DND-41 (cell line): ENCODE data around the gene GPR17.

ENCODE experiments used
- ATAC-seq: fragments of 200-7000 bp; cut with Tn5 transposase; 3 replicates; pipeline ENCODE4 v1.9.1; 2021; ENCODE audit warnings: low read depth; ENCODE audit not compliant: insufficient read depth
- DNase-seq: peaks from one replicate; pipeline ENCODE4 v3.0.0-alpha.2; 2020
- H2AFZ ChIP-seq: 2 replicates; pipeline ENCODE4 v1.6.0; 2012; ENCODE audit warnings: low read depth, low read length
- H3K27ac ChIP-seq: 2 replicates; pipeline ENCODE4 v1.5.1; 2012; ENCODE audit warnings: low read length, inconsistent platforms
- H3K27me3 ChIP-seq: fragments of 200-600 bp; sonication (generic); 2 replicates; pipeline ENCODE4 v1.6.0; 2012; ENCODE audit warnings: low read length, mild to moderate bottlenecking, inconsistent platforms; ENCODE audit not compliant: insufficient read depth, poor library complexity
- H3K36me3 ChIP-seq: 2 replicates; pipeline ENCODE4 v1.5.1; 2012; ENCODE audit warnings: low read length, inconsistent platforms; ENCODE audit not compliant: insufficient read depth
- H3K4me1 ChIP-seq: 2 replicates; pipeline ENCODE4 v1.5.1; 2012; ENCODE audit warnings: mild to moderate bottlenecking, low read length; ENCODE audit not compliant: insufficient read depth
- H3K4me2 ChIP-seq: 2 replicates; pipeline ENCODE4 v1.6.0; 2012; ENCODE audit warnings: mild to moderate bottlenecking, moderate library complexity, low read length, inconsistent platforms; ENCODE audit not compliant: insufficient read depth
- H3K4me3 ChIP-seq, 2 experiments: fragments of 200-600 bp in 1 of 2; shearing (Covaris generic) in 1 of 2; 2 replicates each; pipeline ENCODE4 v1.5.1; 2012 to 2016; ENCODE audit warnings: inconsistent platforms in 2 of 2, low read length in 2 of 2, mild to moderate bottlenecking in 2 of 2, low read depth in 1 of 2, moderate library complexity in 1 of 2
- H3K79me2 ChIP-seq: 2 replicates; pipeline ENCODE4 v1.6.0; 2012; ENCODE audit warnings: low read length, inconsistent platforms; ENCODE audit not compliant: insufficient read depth
- H3K9ac ChIP-seq: 2 replicates; pipeline ENCODE4 v1.6.0; 2012; ENCODE audit warnings: low read depth, mild to moderate bottlenecking, inconsistent platforms, low read length, moderate library complexity
- H3K9me3 ChIP-seq: 2 replicates; pipeline ENCODE4 v1.5.1; 2012; ENCODE audit warnings: low read length, moderate library complexity, mild to moderate bottlenecking, inconsistent platforms; ENCODE audit not compliant: insufficient read depth, severe bottlenecking
- H4K20me1 ChIP-seq: 2 replicates; pipeline ENCODE4 v1.6.0; 2012; ENCODE audit warnings: low read length; ENCODE audit not compliant: insufficient read depth
- EZH2 ChIP-seq: IDR thresholded peaks from 3 replicates; pipeline ENCODE4 v1.6.1; 2012; ENCODE audit warnings: borderline replicate concordance, low read depth, mild to moderate bottlenecking, moderate library complexity, low read length, inconsistent platforms; ENCODE audit not compliant: severe bottlenecking
- TF ChIP-seq, protein P1 (sequence below): IDR thresholded peaks from 2 replicates; pipeline ENCODE4 v1.5.1; 2012; ENCODE audit warnings: borderline replicate concordance, low read length, moderate library complexity, mild to moderate bottlenecking; ENCODE audit not compliant: poor library complexity, severe bottlenecking; ENCODE audit errors: extremely low read depth

GPR17 gene

DNA sequence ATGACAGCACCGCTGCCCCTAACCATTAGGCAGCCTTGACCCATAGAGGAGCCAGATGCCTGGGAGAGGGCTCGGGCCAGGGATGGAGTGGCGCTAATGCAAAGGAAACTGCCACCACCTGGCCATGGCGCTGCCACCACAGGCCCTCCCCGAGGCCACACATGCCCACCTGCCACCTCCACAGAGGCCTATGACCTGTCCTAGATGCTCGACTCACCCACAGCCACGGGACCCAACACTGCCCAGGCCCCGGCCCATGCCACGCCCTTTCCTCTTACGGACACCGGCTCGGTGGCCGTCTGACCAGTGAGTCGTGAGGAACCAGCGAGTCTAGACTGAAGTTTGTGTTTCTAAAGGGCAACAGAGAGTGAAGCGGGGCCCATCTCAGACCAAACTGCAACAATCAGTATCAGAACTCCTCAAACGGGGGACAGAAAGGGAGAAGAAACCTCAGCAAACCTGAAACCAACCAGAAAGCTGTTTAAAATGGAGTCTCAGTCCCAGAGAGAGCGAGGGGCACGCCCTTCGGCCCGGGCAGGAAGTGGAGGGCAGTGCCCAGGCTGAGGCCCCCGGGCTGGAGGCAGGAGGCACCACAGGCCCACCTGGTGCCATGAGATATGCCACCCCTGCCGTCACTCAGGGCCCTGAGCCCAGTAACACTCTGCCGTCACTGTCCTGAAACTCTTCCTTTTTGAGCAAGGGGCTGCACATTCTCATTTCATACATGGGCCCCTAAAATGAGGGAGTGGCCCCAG is 711 bp downstream of the GPR17 start:
- no peak overlapping the region for H2AFZ ChIP-seq
- no peak for DNase-seq
- peak overlapping the region; percentile 32 for H3K9ac ChIP-seq
- peaks cover 74% of the 10 kb centered on the region for H3K4me1 ChIP-seq
- H3K79me2 ChIP-seq, result peaks cover 4% of the 10 kb centered on the region
- ATAC-seq, result no peak
- H4K20me1 ChIP-seq, result no peaks in the 10 kb centered on the region
- no peaks in the 10 kb centered on the region for H3K9me3 ChIP-seq
- peak overlapping the region; percentile 71 for H3K27ac ChIP-seq
- H3K27me3 ChIP-seq, result no peaks in the 10 kb centered on the region
- H3K36me3 ChIP-seq, result no peaks in the 10 kb centered on the region; the same call in 1 of the 2 replicates
- no peak overlapping the region for H3K4me2 ChIP-seq
- TF ChIP-seq EZH2, result no peak
- TF ChIP-seq, protein P1, sequence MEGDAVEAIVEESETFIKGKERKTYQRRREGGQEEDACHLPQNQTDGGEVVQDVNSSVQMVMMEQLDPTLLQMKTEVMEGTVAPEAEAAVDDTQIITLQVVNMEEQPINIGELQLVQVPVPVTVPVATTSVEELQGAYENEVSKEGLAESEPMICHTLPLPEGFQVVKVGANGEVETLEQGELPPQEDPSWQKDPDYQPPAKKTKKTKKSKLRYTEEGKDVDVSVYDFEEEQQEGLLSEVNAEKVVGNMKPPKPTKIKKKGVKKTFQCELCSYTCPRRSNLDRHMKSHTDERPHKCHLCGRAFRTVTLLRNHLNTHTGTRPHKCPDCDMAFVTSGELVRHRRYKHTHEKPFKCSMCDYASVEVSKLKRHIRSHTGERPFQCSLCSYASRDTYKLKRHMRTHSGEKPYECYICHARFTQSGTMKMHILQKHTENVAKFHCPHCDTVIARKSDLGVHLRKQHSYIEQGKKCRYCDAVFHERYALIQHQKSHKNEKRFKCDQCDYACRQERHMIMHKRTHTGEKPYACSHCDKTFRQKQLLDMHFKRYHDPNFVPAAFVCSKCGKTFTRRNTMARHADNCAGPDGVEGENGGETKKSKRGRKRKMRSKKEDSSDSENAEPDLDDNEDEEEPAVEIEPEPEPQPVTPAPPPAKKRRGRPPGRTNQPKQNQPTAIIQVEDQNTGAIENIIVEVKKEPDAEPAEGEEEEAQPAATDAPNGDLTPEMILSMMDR, result no peak
- H3K4me3 ChIP-seq, result no peak overlapping the region

DNA sequence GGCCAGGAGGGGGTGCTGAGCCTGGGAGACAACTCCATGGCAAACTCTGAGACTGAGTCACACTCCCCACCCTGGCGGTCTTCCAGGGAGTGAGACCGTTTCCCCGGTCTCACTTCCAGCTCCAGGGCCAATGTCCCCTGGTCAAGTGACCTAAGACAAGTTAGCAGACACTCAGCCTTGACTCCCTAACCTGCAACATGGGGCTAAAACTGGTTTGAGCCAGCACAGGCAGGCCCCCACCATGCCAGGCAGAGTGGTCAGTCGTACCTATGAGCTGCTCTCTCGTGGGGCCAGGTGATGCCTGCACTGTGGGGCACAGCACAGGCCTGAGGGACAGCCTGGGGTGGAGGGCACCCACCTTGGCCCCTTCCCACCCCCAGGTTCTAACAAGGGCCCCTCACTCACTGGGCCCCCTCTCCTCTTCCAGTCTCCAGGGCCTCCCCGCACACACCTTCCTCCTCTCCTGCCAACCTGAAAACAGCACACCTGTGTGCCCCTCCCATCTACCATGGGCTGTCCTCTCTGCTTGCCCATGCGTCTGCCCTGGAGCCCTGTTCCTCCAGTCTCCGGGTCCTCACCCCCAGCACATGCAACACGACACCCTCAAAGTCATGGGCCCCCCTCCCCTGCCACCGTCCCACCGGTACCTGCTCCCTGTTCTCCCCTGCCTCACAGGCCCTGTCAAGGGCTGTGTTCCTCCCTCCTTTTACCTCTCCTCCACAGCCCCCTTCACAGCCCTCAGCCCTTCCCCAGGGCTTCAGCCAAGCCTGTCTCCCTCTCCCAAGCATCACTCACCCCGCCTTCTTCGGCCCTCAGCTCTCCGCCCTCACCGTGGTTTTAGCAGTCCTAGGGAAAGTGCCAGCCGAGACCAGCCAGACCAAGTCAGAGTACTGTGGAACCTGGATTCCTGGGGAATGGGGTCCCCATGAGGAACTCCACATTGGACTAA is 1.6 kb downstream of the GPR17 start:
- TF ChIP-seq EZH2, result no peak
- TF ChIP-seq, protein P1, result no peak
- Histone ChIP-seq H3K4me1 (peaks cover 71% of the 10 kb centered on the region), H2AFZ (no peak overlapping the region), H4K20me1 (no peaks in the 10 kb centered on the region), H3K27ac (peak overlapping the region; percentile 71), H3K9ac (peak overlapping the region; percentile 32), H3K27me3 (no peaks in the 10 kb centered on the region), H3K4me3 (no peak overlapping the region), H3K36me3 (no peaks in the 10 kb centered on the region), H3K9me3 (no peaks in the 10 kb centered on the region), H3K4me2 (peak overlapping the region; percentile 20), H3K79me2 (no peaks in the 10 kb centered on the region)
- DNase-seq (no peak), ATAC-seq (no peak)

DNA sequence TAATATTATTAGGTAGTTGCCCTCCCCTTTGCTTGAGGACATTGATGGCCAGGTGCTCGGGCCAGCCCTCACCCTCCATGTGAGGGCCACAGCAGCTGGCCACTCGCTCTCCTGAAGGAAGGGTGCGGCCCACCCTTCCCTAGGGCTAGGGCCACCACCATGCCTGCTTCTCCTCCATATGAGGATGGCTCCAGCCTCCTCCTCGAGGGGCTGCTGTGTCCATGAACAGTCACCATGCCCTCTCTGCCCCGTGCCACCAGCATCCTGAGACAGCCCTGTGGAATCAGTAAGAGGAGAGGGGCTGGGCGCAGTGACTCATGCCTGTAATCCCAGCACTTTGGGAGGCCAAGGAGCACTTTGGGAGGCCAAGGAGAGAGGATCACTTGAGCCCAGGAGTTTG is 2.4 kb downstream of the GPR17 start:
- Histone ChIP-seq H3K27ac (peak overlapping the region; percentile 71), H3K9ac (peak overlapping the region; percentile 32)

More for the DNA sequence above, 2.4 kb downstream of the GPR17 start:
- Histone ChIP-seq H3K27me3 (no peaks in the 10 kb centered on the region), H3K4me3 (no peak overlapping the region), H3K79me2 (no peaks in the 10 kb centered on the region), H3K9me3 (no peaks in the 10 kb centered on the region), H4K20me1 (no peaks in the 10 kb centered on the region), H2AFZ (no peak overlapping the region), H3K36me3 (no peaks in the 10 kb centered on the region), H3K4me1 (peaks cover 69% of the 10 kb centered on the region), H3K4me2 (peak overlapping the region; percentile 32)
- DNase-seq (no peak), ATAC-seq (no peak)
- TF ChIP-seq, protein P1, result no peak
- no peak for TF ChIP-seq EZH2
